Brain pericyte (primary cell): ENCODE measurements around the gene TAF1B.
"Not testable (repeated sequence)": the region's sequence is repeated elsewhere in the genome, so short reads cannot be mapped to it uniquely, and the experiment has no call there.

Experiments
- DNase-seq: peaks from one replicate; pipeline ENCODE4 v3.0.0-alpha.2; 2012; ENCODE audit warnings: low read depth, low spot score

The TAF1B gene

DNA sequence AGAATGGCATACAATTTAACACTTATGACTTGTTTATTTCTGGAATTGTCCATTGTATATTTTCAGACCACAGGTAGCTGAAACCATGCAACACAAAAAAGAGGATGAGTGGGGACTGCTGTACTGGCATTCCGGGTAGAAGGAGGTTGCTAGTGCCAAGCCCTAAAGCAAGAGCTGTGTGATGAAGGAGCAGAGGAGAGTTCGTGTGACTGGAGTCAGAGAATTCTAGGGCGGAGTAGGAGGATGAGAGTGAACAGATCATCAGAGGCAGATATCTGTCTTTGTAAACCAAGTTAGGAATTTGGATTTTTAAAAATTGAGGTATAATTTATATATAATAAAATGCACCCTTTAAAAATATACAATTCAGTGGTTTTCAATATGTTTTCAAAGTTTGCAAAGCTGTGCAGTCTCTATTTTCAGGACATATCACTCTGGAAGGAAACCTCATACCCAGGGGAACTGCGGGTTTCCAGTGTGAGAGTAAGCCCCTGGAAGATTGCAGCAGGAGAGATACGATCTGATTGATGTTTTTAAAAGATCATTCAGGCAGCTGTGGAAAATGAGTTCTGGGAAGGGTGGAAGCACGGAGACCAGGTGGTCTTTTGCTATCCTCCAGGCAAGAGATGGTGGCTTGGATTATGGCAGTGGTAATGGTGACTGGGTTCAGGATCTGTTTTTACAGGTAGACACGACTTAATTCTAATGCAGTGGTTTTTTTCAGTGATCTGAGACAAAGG is 36.4 kb downstream of the TAF1B start:
- no peak for DNase-seq

GRCh38 chr2:9883897-9884296 is 40.6 kb downstream of the TAF1B start:
- DNase-seq: no peak

DNA sequence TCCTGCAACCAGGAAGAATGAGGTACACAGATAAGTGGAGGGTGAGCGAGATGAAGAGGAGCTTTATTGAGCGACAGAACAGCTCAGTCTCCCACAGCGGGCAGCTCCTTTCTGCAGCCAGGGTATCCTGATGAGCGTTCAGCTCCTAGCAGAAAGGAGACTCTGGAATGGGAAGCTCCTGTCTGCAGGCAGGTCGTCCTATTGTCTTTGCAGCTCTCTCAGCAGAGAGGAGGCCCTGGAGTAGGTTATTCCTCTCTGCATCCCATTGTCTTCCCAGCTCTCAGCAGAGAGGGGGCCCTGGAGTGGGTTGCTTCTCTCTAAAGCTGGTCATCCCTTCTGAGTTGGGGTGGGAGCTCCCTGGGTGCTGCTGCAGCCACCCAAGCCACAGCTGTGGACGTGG is 41.2 kb downstream of the TAF1B start:
- DNase-seq: no peak

- DNase-seq: no peak
Measured at GRCh38 chr2:9885036-9885684, 41.9 kb downstream of the TAF1B start.

GRCh38 chr2:9887513-9887912 is 44.2 kb downstream of the TAF1B start:
- no peak for DNase-seq

DNA sequence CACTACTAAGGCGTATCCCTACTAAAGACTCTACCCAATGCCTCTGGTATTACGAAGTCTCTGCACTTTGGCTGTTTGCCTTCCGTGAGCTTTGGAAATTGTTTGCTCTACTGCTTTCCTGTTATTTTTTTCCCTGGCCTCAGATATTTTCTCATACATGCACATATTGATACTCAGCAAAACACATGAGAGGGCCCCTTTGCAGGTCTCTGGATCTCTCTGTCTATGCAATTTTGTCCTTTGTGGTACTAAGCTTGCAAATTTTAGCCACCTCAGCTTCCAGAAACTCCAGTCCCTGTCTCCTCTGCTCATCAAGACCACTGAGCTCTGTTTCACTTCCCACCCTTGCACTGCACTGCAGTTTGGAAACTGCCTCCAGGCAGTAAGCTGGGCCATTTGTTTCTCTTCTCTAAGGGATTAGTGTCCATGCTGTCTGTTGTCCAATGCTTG is 46.6 kb downstream of the TAF1B start:
- no peak for DNase-seq

DNA sequence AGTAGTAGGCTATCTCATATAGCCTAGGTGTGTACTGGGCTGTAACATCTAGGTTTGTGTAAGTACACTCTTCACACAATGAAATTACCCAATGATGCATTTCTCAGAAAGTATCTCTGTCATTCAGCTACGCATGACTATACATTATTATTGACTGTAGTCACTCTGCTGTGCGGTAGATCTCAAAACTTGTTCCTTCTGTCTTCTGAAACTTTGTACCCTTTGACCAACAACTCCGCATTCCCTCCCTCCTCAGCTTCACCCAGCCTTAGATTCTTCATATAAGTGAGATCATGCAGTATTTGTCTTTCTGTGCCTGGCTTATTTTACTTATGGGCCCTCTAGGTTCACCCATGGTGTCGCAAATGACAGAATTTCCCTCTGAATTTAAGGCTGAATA is 49.0 kb downstream of the TAF1B start:
- no peak for DNase-seq

- DNase-seq: no peak
Measured at GRCh38 chr2:9895669-9896590, 52.7 kb downstream of the TAF1B start.

GRCh38 chr2:9897331-9897737 is 54.1 kb downstream of the TAF1B start:
- peak; percentile 70 for DNase-seq

DNA sequence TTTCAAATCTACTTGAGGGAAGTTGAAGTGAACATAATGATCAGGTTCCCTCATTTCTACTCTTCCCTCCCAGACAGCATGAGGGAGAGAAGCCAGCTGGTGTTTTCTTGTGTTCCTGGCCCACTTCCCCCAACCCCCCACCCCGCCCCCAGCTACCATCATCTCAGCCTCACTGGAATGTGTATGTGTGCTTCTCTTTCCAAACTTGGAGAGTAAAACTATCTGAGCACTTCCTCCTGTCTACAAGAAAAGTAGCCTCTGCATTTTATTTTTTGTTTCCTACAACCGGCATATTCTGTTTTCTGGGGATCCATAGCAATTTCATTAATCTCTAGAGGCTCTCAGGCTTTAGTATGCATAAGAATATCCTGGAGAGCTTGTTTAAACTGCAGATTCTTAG is 54.6 kb downstream of the TAF1B start:
- DNase-seq: no peak

DNA sequence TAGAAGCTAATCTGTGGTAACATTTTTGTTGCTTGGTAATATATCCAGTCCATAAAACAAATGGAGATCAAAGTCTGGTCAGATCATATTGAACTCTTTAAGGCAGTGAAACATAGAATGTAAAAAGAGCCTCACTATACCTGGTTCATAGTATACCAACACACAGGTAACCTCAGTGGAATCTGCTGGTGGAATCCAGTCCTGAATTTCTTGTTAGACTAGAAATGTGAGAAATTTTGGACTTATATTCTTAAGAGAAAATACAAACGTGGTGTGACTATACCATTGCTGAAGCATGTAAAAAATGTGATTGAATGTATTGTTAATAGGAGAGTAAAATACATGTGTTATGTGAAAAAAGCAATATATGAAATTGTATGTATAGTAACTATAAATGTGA is 62.1 kb downstream of the TAF1B start:
- DNase-seq: no peak

GRCh38 chr2:9907402-9907801 is 64.1 kb downstream of the TAF1B start:
- no peak for DNase-seq

DNA sequence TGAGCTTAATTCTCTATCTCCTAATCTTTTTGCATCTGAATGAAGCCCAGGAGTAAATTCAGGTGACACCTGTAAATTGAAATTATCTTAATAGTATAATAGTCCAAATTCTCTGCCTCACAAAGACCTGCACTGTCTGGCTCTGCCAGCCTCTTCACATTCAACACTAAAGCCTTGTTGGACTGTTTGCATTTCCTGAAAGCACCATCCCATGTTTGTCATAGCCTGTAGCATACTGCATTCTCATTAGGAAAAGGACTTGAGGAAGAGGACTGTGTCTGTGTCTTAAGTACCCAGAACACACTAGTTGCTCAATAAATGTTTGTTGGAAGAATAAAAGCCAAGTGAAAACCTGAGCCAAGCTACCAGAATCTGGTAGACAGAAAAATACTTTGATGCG is 65.4 kb downstream of the TAF1B start:
- DNase-seq: no peak

DNA sequence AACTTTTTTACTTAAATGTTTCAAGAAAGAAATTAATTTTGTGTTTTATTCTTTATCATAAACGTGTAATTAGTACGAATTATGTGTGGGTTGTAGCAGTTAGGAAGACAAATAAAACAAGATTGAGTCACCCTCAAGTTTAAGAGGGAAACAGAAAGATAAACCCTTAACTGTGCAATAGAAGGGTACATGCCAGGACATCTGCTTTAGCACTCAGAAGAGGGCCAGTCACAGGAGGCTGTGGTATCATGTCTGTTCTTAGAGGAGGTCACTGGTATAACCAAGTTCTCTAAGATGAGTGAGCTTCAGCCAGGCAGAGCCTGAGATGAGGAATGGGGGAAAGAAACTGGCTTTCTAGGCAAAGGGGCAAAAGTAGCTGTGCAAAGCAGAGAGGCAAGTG is 65.8 kb downstream of the TAF1B start:
- DNase-seq: no peak

- no peak for DNase-seq
Measured at GRCh38 chr2:9910699-9911098, 67.4 kb downstream of the TAF1B start.

DNA sequence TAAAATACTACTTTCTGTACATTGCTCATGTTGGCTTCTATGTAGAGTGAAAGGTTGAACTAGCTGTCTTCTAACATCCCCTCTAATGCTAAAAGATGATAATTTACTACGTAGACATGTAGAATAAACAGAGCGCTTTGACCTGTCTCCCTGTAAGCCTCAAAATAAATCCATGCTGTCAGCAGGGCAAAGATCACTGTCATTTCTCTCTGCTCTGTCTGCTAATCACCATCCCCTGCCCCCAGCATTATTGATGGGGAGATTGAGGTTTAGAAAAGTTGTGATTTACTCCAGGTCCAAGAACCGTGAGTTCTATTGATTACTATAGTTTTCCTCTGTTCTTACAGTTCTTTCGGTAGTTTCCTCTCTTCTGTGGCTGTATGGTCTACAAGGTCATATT is 69.2 kb downstream of the TAF1B start:
- no peak for DNase-seq

DNA sequence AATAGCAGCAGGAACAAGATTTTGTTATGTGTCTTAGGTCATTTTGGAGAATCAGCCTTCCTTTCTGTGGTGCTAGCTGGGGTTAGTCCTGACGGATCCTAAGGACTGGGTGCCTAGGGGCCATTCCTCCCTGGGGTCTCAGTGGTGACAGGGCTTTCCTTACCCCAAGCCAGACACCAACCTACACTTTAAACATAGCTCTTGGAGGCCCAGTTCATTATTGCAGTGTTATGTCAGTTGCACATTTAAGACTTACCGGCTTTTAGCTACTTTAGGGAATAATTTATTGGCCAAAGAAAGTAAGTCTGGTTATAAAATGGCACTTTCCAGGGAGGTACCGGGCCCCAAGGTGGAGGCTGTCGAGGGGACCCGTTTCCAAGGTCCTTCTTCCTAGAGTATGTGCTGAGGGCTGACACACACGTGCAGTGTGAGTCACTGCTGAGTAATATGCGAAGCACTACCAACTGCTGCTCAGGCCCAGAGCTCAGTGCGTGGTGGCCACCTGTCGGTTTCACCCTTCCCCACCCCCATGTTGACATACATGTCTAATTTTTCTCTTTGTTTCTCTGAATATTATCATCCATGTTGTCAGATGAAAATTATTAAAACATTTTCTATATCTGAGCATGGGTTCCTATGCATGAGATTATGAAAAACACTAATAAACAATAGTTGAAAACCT is 71.3 kb downstream of the TAF1B start:
- peak; percentile 33 for DNase-seq

DNA sequence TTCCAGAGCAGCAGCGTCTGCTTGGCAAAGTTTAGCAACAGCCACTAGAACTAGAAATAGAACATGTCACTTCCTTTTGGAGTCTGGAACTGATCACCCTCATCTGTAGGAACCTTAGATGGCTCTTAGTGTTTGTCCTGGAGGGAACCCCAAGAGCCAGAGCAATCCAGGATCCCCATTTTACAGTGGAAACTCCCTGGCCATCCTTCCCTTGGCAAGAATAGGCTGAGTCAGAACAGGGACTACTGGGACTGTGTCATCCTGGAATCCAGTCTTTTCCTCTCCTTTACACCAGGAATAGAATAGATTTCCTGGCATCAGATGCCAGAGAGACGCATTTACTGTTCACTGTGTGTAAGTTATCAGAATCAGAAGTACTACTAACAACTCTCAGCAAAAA is 75.0 kb downstream of the TAF1B start:
- no peak for DNase-seq

- DNase-seq: no peak
Measured at GRCh38 chr2:9919512-9919911, 76.2 kb downstream of the TAF1B start.

DNA sequence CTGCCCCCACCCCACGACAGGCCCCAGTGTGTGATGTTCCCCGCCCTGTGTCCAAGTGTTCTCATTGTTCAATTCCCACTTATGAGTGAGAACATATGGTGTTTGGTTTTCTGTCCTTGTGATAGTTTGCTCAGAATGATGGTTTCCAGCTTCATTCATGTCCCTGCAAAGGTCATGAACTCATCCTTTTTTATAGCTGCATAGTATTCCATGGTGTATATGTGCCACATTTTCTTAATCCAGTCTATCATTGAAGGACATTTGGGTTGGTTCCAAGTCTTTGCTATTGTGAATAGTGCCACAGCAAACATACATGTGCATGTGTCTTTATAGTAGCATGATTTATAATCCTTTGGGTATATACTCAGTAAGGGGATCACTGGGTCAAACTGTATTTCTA is 83.7 kb downstream of the TAF1B start:
- DNase-seq: not testable (repeated sequence)

DNA sequence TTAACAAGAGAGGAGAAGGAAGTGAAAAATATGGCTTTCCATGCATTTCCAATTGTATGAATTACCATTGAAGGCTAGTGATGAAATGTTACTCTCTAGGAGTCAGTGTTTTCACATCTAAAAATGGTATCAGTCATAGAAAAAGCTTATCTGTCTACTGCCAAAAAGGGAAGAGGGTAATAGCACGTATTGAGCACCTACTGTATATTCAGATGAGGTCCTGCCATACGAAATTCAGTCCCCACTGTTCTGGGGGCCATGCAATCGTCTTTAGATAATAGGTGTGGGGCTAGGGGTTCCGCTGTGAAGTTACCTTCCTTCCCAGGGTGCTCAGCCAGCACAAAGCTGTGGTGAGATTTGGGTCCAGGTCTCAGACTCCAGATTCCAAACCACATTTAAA is 94.0 kb downstream of the TAF1B start:
- no peak for DNase-seq

GRCh38 chr2:9937968-9938367 is 94.7 kb downstream of the TAF1B start:
- no peak for DNase-seq
